Epithelial cell of proximal tubule (primary cell): Measurements from ENCODE around the gene DAPK2. TPM values are rescaled to one million over a fixed set of nuclear protein-coding genes. Genes with fewer than 3 reads are reported as not detected.
A peak's percentile ranks its signal among the peaks of the same experiment; 100 is the strongest.

Experiments
- DNase-seq: peaks from one replicate; pipeline ENCODE4 v3.0.0-alpha.2; 2011; ENCODE audit warnings: low read depth
- H3K4me3 ChIP-seq: 2 replicates; pipeline ENCODE4 v1.5.1; 2011; ENCODE audit warnings: low read depth, mild to moderate bottlenecking, low read length
- CTCF ChIP-seq: conservative IDR thresholded peaks from 2 replicates; pipeline ENCODE4 v1.5.1; 2012; ENCODE audit warnings: low read depth, mild to moderate bottlenecking, low read length
- total RNA-seq: library from RNA; depleted of rRNA; stranded (reverse); fragments of >200 nt; gene quantifications from 2 replicates; pipeline ENCODE4 v1.2.3, GENCODE V29; 2015

DAPK2 gene
- total RNA-seq, 1 donor from 2014 or later: 7.3 TPM

- TF ChIP-seq CTCF: no peak
- no peak overlapping the region for H3K4me3 ChIP-seq
- no peak for DNase-seq
Observed at GRCh38 chr15:64013179-64014062, 32.9 kb downstream of the DAPK2 start.

GRCh38 chr15:64011736-64012135, 34.5 kb downstream of the DAPK2 start:
- no peak for DNase-seq
- no peak overlapping the region for H3K4me3 ChIP-seq
- TF ChIP-seq CTCF: no peak

- TF ChIP-seq CTCF: no peak
- no peak overlapping the region for H3K4me3 ChIP-seq
- DNase-seq: peak; percentile 95
Observed at GRCh38 chr15:64010719-64011118, 35.6 kb downstream of the DAPK2 start.

- DNase-seq: no peak
- no peak overlapping the region for H3K4me3 ChIP-seq
- TF ChIP-seq CTCF: no peak
Observed at GRCh38 chr15:64009798-64010261, 36.5 kb downstream of the DAPK2 start.

GRCh38 chr15:64009241-64009640, 37.0 kb downstream of the DAPK2 start:
- no peak for DNase-seq
- no peak overlapping the region for H3K4me3 ChIP-seq
- TF ChIP-seq CTCF: no peak

- TF ChIP-seq CTCF: no peak
- H3K4me3 ChIP-seq: no peak overlapping the region
- no peak for DNase-seq
Observed at GRCh38 chr15:64008177-64008576, 38.1 kb downstream of the DAPK2 start.

- DNase-seq: no peak
- H3K4me3 ChIP-seq: no peak overlapping the region
- TF ChIP-seq CTCF: no peak
Observed at GRCh38 chr15:64006642-64007041, 39.6 kb downstream of the DAPK2 start.
